Hippocampal formation (tissue), 2 donors: ENCODE measurements around the gene TSPAN9.

Experiments
- DNase-seq, 2 donors: peaks; one replicate each; lab custom pipeline; 2025; lab: John Stamatoyannopoulos, UW

The TSPAN9 gene

DNA sequence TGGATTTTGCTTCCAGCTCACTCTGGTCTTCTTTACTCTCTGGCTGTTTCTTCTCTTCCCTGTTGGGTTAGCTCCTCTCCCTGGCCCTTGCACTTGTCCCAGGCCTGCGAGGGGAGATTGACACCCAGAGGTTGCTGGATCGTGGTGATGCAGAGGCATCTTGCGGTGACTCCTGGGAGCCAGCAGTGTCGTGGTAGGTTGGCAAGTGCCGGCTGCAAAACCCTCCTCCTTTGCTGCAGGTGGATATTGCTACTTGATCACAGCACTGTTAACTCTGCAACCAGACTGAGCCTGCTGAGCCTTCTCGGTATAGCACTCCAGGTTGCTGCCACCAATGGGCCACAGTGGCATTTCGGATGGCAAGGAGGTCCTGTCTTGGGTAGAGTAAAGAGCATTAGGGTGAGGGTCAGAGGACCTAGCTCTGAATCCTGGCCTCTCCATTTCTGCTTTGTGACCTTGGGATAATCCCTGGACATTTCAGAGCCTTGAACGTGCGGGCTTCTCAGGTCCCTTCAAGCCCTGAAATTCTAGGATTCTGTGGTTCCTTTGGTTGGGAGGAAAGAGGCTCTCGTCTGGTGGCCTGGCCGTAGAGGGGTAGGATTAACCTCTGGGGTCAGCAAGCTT is 87.4 kb downstream of the TSPAN9 start:
- no peak for DNase-seq

DNA sequence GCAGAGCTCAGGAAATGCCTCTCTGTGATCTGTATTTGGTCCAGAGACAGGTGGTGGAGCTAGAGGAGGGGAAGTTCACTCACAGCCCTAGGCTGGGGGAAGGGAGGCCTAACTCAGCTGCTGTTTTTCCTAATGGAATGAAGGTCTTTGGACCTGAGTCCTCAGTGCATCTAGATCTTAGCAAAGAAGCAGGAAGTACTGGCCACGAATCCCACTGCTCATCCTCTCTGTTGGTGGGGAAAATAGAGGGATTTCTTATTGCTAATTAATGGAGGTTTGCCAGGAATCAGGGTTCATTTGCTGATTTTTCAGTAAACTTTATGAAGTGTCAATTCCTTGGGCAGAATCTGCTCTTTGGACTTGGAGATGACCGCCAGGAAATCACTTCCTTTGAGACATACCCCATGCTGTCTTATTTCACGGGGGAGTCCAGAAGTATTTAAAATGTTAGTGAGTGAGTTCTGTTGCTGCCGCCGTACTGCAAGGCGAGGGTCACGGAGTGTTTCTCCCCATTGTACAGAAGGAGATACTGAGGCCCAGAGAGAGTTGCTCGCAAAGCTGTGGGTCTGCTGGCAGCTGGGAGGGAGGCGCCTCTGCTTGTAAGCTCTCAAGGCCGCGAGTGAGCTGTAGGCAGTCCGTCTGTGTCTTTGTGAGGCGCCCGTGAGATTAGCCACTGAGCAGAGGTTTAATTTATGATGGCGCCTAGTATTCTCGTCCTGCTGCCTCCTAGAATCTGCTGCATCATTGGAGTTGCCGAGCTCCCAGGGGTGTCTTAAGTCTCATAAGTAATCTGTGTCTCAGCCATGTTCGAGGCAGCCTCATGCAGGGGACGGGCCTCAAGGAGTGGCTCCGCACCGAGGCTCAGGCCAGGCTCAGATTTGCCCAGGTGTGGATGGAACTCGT is 88.2 kb downstream of the TSPAN9 start:
- no peak for DNase-seq

DNA sequence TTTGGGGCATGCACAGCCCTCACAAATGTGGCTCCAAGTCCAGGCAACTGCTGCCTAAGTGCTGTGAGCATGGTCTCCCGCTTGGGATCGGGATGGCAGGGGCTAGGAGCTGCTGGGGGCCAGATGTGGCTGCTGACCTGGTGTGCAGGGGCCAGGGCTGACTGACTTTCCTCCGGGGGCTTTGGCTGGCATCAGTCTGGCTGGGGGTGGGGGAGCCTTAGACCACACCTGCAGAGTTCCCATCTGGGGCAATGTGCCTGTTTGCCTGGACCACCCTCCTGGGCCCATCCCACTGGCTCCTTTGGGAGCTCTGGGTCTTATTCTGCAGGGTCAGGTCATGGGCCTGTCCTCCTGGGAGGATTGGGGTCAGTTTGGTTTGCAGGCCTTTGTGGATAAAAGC is 90.5 kb downstream of the TSPAN9 start:
- DNase-seq = no peak

DNA sequence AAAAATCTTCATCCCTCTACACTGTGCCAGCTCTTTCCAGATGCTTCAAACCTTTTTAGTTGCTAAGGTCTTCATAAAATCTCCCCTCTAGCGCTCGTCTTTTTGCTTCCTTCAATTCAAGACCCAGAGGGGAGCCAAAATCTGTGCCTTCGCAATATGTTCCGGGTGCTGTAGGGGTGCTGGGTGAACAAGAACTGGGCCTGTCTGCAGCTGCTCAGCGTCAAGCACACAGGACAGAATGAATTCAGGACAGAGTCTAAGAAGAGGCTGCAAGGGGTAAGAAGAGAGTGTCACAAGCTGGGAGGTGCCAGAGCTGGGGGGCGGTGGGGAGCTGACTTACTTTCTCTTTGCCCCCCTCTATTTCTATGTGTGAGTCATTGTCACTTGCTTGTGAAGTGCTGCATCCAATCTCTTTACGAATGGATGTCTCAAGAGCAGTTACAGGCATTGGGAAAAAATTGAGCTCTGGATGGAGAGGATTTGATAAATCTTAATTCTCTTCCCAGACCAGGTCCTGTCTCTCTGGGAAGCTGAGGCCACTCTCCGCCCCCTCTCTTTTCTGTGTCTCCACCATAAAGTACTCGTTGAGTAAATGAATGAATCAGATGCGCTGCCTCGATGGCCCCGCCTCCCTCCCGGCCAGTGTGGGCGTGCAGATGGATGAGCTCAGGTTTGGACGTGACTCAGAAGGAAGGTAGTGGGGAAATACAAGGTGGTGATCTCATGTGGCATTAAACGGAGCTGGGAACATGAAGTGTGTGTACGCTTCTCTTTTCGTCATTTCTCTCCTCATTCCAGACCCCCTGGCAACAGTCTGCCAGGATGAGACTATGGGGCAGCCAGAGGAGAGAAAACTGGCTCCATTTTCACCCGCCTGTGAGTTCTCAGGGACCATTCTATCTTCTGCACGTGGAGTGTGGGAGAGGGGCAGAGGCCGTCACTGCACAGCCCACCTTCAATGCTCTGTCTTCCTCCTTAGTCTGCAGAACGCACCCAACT is 91.3 kb downstream of the TSPAN9 start:
- DNase-seq = no peak

DNA sequence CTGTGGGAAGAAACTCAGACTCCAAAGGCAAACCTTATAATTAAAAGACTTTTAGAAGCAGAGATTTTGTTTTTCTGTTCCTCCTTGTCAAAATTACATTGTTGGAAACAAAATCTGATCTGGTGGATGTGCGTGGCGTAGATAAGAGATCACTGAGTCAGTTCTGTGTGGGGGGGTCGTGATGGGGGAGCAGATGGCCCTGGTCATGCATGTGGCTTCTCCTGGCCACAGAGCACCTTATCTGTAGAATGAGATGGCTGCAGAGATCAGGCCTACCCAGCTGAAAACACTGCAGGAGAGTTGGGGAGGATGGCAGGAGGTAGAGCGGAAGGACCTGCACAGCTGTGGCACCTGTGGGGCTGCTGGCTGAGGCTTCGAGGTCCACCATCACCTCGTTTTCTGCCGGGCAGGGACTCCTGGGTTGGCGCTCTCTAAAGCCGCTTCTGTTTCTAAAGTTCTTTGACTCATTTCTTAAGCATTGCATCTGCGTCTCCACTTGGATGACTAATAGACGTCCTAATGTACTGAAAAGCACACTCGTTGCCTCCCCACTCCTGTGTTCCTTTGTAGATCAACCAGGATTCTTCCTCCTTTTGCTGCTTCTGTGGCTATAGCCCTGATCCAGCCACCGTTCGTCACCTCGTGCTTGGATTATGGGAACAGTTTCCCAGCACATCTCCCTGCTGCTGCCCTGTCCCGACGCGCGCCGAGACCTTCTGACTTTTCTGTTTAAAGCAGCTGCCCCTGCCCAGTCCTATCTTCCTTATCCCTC is 93.4 kb downstream of the TSPAN9 start:
- DNase-seq = no peak

DNA sequence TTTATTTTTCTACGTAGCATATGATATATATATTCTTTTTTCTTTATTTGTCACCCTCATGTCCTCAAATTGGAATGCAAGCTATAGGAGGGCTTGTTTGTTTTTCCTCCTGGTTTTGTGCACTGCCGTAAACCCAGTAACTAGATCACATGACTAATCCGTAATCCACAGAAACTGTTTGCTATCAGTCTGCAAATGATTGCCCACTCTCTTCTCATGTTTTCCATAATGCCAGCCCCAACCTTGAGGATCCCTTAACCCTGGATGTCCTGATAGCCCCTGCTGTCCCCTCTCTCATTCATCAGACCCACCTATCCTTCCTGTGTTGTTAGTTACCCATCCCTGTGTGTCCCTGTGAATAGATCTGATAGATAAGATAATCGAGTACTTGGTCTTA is 94.0 kb downstream of the TSPAN9 start:
- no peak for DNase-seq

DNA sequence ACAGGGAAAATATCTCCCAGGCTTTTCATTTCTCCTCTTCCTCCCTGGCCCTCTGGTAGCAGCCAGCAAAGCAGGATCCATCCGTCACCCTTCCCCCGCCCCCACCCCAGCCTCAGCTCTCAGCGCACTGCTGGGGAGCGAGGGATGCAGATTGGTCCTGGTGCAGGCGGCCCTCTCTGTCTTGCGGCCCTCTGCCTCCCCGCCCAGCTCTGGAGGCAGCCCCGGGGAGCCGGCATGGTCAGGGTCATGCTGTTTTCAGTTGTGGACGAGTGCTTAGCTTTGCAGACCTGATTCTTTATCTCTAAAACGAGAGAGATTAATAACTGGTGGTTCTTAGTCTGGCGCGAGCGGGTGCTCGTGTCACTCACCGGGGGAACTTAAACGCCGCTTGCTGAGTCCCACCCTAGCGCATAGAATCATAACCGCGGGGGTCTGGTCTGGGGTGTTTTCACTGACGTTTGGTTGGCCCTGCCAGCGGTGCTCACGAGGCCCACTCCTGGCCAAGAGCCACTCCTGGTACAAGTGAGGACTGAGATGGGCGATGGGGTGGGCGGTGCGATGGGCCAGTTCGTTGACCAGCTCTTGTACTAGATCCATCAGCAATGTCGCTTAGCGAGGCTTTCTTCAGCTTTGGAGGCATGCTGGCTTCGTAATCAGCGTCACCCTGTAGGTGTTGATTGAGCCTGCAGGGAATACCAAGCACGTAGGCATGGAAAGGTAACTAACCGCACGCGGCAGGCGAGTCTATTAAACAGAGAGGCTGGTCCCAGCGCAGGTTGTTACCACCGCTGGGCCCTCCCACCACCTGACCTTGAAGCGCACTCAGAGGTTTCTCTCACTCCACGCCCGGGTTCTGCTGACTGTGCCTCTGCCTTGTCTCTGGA is 95.2 kb downstream of the TSPAN9 start:
- DNase-seq = no peak

DNA sequence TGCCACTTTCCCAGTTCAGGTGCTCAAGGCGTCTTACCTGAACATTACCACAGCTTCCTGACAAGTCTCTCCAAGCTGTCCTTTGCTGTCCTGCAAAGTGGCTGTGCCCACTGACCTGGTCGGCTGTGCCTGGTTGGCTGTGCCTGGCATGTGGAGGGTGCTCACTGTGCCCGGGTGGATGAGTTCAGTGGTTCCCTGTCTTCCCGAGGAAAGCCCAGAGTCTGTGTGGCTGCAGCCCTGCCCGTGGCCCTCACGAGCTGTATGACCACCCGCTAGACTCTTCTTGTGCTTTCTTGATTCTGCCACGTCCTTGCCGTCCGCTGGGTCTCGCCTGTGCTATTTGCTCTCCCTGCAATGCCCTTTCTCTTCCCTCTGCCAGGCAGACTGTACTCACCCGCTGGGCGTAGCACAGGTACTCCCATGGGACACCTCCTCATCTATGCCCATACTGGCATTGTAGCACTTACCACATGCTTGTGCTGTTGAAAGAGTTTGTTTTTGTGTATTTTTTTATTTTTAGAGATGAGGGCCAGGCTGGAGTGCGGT is 95.9 kb downstream of the TSPAN9 start:
- DNase-seq = no peak

DNA sequence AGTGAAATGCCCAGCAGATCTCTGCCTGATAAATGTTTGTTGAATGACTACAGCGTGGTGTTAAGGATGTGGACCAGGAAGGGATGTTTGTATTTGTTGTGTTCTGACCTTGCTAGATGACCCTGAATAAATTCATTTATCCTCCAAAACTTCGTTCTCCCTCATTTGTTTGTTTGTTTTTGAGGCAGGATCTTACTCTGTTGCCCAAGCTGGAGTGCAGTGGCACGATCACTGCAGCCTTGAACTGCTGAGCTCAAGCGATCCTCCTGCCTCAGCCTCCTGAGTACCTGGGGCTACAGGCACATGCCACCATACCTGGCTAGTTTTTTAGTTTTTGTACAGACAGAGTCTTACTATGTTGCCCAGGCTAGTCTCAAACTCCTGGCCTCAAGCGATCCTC is 96.7 kb downstream of the TSPAN9 start:
- no peak for DNase-seq

DNA sequence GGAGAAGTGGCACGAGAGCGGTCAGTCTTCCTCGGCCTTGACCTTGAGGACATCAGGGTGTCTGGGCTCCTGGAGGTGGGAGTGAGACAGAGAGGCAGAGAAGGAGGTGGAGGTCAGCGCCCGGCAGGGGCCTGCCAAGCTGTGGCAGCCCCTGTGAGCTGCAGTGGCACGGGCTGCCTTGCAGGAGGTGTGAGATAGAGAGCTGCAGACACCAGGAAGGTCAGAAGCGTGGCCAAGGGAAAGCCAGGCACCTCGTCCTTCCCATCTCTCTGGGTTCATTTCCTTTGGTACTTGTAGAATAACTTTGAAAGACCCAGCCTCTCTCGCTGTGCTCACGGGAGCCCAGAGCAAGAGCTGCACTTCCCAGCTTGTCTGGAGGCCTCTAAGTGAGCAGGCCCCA is 98.1 kb downstream of the TSPAN9 start:
- DNase-seq = no peak

DNA sequence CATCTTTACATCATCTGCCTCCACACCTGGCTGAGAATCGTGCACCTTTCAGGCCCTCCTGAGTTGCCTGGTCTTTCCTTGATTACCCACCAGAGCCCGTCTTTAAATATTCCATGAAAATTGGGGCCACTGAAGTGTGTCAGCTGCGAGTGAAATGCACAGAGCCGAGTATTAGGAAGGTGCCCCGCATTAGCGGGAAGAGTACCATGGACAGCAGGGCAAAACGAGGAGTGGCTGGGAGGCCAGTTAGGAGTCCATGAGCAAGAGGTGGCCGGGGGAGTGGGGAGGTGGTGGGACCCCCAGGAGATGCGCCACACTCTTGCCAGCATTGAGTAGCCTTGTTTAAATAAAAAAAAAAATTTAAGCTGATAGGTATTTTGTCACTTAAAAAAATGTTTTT is 99.6 kb downstream of the TSPAN9 start:
- no peak for DNase-seq

DNA sequence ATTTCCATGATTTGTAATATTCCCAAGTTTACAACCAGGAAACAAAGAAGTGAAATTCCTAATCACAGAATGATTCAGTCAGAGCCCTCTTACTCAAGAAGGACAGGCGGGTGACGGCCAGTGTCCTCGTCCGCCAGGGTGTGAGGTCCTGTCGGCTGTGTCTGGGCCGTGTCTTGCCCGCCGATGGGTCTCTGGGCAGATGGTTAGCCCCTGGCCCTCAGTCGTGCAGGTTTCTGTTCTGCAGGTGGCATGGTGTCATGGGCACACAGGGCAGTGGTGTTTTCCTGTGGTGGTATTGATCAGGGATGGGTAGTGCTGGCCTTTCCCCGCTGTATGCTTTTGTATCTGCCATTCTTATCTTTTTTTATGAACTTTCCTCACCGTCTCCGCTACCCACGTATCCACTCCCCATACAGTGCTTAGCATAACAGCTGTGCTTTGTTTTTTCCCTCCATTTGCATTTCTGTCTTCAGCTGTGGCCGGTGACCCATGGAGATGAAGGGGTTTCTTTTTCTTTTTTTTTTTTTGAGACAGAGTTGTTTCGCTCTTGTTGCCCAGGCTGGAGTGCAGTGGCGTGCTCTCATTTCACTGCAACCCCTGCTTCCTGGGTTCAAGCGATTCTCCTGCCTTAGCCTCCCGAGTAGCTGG is 100.7 kb downstream of the TSPAN9 start:
- no peak for DNase-seq

DNA sequence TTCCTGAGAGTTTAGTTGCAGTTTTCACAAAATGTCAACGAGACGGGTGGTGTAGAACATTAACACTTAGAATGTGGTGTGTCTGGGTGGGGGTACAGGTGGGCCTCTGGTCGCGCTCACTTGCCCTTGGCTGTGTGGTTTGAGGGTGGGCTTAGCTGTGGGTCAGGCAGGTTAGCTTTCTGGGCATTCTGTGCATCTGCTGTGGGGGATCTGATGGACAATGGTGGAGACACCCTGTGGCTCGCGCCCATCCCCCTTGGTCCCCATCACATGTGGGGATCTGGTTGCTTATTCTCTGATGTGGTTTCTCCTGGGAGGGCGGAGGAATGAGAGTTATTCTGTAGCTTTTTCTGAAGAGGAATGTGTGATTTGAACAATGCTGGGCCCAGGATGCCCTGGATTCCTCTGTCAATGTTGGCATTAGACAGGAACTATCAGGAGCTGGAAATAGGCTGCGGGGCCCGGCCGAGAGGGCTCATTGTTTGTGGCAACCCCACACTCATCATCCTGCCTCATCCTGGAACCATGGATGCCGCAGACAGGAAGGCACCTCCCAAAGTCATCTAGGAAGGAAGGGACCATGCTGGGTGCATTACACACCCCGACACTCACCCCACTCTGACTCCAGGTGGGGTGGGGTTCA is 101.6 kb downstream of the TSPAN9 start:
- DNase-seq = no peak

DNA sequence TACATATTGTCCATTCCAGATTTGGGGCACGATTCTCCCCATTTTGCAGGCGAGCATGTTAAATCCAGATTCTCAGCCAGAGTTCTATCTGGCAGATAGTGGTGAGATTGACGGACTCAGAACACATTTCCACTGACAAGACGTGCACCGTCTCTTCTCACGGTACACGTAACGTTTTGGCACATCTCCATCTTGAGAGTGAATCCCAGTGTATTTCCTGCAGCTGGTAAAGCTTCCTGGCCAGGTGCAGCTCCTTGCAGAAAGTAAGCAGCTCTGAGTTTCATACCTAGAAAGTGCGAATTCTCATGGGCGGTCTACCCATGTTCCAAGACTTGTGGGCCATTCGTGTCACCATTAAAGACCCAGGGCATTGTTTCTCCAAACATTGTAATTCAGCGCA is 102.6 kb downstream of the TSPAN9 start:
- no peak for DNase-seq

DNA sequence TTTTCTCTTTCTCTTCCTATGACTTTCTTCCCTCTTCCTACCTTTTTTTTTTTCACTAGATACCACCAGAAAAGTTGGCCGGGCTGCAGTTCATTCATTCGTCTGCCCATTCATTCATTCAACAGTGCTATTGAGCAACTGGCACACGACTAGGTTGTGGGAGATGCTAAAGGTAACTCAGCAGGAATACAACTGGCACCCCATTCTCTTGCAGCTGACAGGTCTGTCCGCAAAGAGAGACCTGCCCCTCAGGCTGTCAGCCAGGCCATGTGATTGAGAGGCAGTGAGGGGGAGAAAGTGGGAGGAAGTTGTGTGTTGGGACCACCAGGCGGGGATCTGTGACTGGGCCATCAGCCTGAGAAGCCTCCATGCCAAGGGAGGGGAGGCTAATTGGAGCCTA is 105.2 kb downstream of the TSPAN9 start:
- no peak for DNase-seq

DNA sequence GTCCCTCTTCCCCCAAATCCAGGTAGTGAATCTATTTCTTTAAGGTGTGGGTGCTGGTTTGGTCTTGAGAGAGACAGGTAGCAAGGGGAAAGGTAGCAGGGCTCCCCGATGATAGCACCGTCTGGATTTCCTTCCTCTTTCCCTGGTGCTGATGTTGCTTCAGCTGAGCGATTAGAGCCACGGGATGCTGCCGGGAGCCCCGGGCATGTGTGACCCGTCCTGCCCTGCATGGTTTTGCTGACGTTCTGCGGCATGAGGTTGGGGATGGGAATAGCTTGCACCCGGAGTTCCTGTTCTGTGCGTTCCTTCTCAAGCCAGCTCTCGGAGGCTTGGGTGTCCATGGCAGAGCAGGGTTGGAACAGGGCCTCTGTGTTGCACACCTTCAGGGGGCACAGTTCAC is 107.3 kb downstream of the TSPAN9 start:
- no peak for DNase-seq

DNA sequence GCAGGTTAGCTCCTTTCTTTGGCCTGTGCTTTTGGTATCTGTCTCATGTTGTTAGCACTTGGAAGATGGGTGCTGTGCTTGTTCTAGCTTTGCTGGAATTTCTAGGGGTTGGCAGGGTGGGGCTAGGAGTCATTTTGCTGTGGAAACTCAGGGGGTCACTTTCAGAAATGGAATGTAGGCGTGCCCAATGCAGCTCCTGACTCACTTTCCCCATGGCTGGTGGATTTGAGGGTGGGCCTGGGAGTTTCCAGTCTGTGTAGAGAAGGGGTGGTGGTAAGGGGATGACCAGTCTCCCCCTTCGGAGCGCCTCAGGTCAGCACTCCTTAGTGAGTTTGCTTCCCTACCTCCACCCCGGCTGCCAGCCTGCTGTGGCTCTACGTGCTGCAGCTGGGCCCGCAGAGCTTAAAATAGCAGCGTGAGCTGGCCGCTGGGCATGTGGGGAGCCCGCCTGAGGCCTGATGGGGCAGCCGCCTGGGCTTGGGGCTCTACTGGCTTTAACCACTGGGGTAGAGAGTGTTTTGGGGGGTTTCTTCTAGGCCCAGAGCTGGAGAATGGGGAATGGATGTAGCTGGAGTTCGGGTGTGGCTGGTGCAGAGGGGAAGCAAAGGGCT is 108.2 kb downstream of the TSPAN9 start:
- DNase-seq = no peak

DNA sequence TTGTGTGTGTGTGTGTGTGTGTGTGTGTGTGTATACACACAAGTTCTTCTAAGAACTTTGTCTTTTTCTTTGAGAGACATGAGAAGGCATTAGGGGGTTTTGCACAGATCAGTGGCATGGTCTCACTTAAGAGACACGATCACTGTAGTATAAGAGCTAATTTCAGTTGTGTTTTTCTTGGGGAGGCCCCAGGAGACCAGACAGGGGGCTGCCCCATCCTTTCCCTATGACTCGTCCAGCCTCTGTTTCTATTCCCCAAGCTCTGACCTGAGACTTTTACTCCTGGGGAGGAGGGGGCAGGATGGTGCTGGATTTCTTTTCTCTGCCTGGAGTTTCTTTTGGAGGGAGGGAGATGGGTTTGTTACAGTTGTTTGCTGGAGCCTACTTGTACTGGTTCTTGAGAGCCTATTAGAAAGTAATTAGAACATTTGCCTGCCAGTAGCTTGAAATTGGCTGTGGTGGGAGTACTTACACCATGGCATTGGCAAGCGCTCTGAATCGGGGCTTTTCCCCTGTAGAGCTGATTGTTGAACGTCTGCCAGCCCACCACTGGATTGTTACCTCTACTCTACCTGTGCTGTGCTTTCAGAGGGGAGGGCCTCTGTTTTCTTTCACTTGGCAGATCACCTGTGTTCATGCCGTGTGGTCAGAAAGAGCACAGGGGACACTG is 109.5 kb downstream of the TSPAN9 start:
- DNase-seq = no peak
